Fibroblast of lung (primary cell): ENCODE results near the gene GALNT17.

Experiments
- CTCF ChIP-seq, 2 donors: IDR thresholded peaks in 1 of 2; conservative IDR thresholded peaks in 1 of 2; 1 replicate in 1 of 2; 2 replicates in 1 of 2; pipeline ENCODE4 v1.5.1; 2011 to 2012; ENCODE audit warnings: low read length in 2 of 2, control low read depth in 1 of 2, inconsistent platforms in 1 of 2, low read depth in 1 of 2, mild to moderate bottlenecking in 1 of 2
- EZH2 ChIP-seq: IDR thresholded peaks from 2 replicates; pipeline ENCODE4 v1.5.1; 2012; ENCODE audit warnings: low read length, control low read depth, mild to moderate bottlenecking; ENCODE audit errors: missing control alignments

- no peak for TF ChIP-seq EZH2
- TF ChIP-seq CTCF (conservative IDR thresholded peaks at IDR 0.05 in 1 of 2, IDR thresholded peaks at IDR 0.05 in 1 of 2; ENCODE audit: low read depth in 1 of 2, low read length in 2 of 2): no peak
These were observed 365.5 kb downstream of the GALNT17 start for GRCh38 chr7:71497256-71497946.
